NCI-H510A (cell line): Measurements from ENCODE around the gene DNMBP.
"Not testable (repeated sequence)": the region's sequence is repeated elsewhere in the genome, so short reads cannot be mapped to it uniquely, and the experiment has no call there.

ENCODE experiments used
- DNase-seq: peaks from one replicate; lab custom pipeline; 2025; lab: John Stamatoyannopoulos, UW

The DNMBP gene

GRCh38 chr10:99984211-99985034, 25.3 kb downstream of the DNMBP start:
- no peak for DNase-seq

GRCh38 chr10:99983280-99983988, 26.3 kb downstream of the DNMBP start:
- no peak for DNase-seq

- no peak for DNase-seq
Observed at GRCh38 chr10:99982728-99983127, 27.0 kb downstream of the DNMBP start.

- no peak for DNase-seq
Observed at GRCh38 chr10:99981581-99982199, 28.1 kb downstream of the DNMBP start.

- DNase-seq, result no peak
Observed at GRCh38 chr10:99979066-99979685, 30.6 kb downstream of the DNMBP start.

- DNase-seq, result no peak
Observed at GRCh38 chr10:99977916-99978315, 31.8 kb downstream of the DNMBP start.

GRCh38 chr10:99976886-99977665, 32.7 kb downstream of the DNMBP start:
- DNase-seq, result no peak

- DNase-seq, result no peak
Observed at GRCh38 chr10:99975942-99976809, 33.6 kb downstream of the DNMBP start.

GRCh38 chr10:99975106-99975829, 34.5 kb downstream of the DNMBP start:
- no peak for DNase-seq

GRCh38 chr10:99973190-99973589, 36.6 kb downstream of the DNMBP start:
- DNase-seq, result no peak

- no peak for DNase-seq
Observed at GRCh38 chr10:99967961-99968360, 41.8 kb downstream of the DNMBP start.

GRCh38 chr10:99966306-99966705, 43.4 kb downstream of the DNMBP start:
- DNase-seq, result no peak

GRCh38 chr10:99965700-99966099, 44.0 kb downstream of the DNMBP start:
- no peak for DNase-seq

- DNase-seq, result no peak
Observed at GRCh38 chr10:99964791-99965190, 45.0 kb downstream of the DNMBP start.

- DNase-seq, result not testable (repeated sequence)
Observed at GRCh38 chr10:99963467-99964165, 46.1 kb downstream of the DNMBP start.

- DNase-seq, result no peak
Observed at GRCh38 chr10:99958806-99959205, 50.9 kb downstream of the DNMBP start.

GRCh38 chr10:99958302-99958701, 51.4 kb downstream of the DNMBP start:
- DNase-seq, result no peak

- DNase-seq, result not testable (repeated sequence)
Observed at GRCh38 chr10:99953510-99953909, 56.2 kb downstream of the DNMBP start.

GRCh38 chr10:99952799-99953198, 56.9 kb downstream of the DNMBP start:
- no peak for DNase-seq
